Upper lobe of left lung (tissue), 4 donors: Measurements from ENCODE around the gene LAMB1.

Source experiments
- EP300 ChIP-seq, 4 donors: sonication (generic); formaldehyde crosslinking; IDR thresholded peaks; one replicate each; pipeline ENCODE4 v1.5.1; 2017; ENCODE audit warnings: antibody characterized with exemption in 4 of 4, control low read depth in 2 of 4
- POLR2A ChIP-seq, 4 donors: fragments of 450-650 bp; IDR thresholded peaks; one replicate each; pipeline ENCODE4 v1.5.1; 2016 to 2017; ENCODE audit warnings: antibody characterized with exemption in 4 of 4, mild to moderate bottlenecking in 2 of 4
- POLR2AphosphoS5 ChIP-seq, 2 donors: sonication (generic); formaldehyde crosslinking; IDR thresholded peaks; one replicate each; pipeline ENCODE4 v1.5.1; 2017; ENCODE audit warnings: antibody characterized with exemption in 2 of 2
- TF ChIP-seq, protein P1 (sequence below), 6 experiments: fragments of 450-650 bp in 4 of 6; fragments of 200-600 bp in 2 of 6; sonication (generic) in 2 of 6; IDR thresholded peaks; one replicate each; pipeline ENCODE4 v1.5.1; 2016 to 2019; ENCODE audit warnings: antibody characterized with exemption in 6 of 6

DNA sequence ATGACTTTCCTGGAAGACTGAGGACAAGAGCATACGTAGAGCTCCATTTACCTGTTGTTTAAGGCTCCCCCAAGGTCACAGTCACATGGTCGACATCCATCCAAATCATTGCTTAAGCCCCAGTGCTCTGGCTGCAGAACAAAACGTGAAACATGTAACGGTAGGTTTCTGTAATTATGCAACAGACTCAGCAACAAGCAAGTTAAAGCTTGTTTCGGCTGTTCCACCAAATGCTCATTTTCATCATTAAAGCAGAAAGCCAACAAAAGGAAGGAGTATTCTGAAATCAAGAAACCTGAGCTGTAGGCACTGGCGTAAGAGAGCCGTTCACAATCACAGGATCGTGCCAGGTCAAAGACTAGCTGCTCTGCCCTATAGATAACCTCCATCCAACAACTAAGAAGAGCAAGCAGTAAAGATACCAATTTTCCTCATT, 30.0 kb downstream of the LAMB1 start:
- TF ChIP-seq, protein P1, sequence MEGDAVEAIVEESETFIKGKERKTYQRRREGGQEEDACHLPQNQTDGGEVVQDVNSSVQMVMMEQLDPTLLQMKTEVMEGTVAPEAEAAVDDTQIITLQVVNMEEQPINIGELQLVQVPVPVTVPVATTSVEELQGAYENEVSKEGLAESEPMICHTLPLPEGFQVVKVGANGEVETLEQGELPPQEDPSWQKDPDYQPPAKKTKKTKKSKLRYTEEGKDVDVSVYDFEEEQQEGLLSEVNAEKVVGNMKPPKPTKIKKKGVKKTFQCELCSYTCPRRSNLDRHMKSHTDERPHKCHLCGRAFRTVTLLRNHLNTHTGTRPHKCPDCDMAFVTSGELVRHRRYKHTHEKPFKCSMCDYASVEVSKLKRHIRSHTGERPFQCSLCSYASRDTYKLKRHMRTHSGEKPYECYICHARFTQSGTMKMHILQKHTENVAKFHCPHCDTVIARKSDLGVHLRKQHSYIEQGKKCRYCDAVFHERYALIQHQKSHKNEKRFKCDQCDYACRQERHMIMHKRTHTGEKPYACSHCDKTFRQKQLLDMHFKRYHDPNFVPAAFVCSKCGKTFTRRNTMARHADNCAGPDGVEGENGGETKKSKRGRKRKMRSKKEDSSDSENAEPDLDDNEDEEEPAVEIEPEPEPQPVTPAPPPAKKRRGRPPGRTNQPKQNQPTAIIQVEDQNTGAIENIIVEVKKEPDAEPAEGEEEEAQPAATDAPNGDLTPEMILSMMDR (IDR thresholded peaks at IDR 0.05), result no peak
- TF ChIP-seq EP300 (IDR thresholded peaks at IDR 0.05), result no peak
- TF ChIP-seq POLR2A (IDR thresholded peaks at IDR 0.05), result no peak
- TF ChIP-seq POLR2AphosphoS5 (IDR thresholded peaks at IDR 0.05), result no peak
